HG03354 (cell line): ENCODE results near the gene F11R.
"Not testable (repeated sequence)": the region's sequence is repeated elsewhere in the genome, so short reads cannot be mapped to it uniquely, and the experiment has no call there.

Source experiments
- ATAC-seq: cut with Tn5 transposase; IDR thresholded peaks from one replicate; pipeline ENCODE4 v1.9.1; 2021; ENCODE audit warnings: mild to moderate bottlenecking; ENCODE audit not compliant: unreplicated experiment, poor library complexity, severe bottlenecking

Gene F11R

GRCh38 chr1:160981584-160982411 lies 39.2 kb downstream of the F11R start:
- ATAC-seq, result no peak

- ATAC-seq, result no peak
These were observed 41.7 kb downstream of the F11R start for GRCh38 chr1:160979286-160979685.

GRCh38 chr1:160978510-160978927 lies 42.4 kb downstream of the F11R start:
- no peak for ATAC-seq

- no peak for ATAC-seq
These were observed 45.9 kb downstream of the F11R start for GRCh38 chr1:160975026-160975425.

GRCh38 chr1:160973491-160973890 lies 47.5 kb downstream of the F11R start:
- no peak for ATAC-seq

- no peak for ATAC-seq
These were observed 48.0 kb downstream of the F11R start for GRCh38 chr1:160972939-160973338.

- ATAC-seq, result no peak
These were observed 49.3 kb downstream of the F11R start for GRCh38 chr1:160971618-160972056.

GRCh38 chr1:160963521-160963920 lies 57.4 kb downstream of the F11R start:
- no peak for ATAC-seq

- no peak for ATAC-seq
These were observed 59.5 kb downstream of the F11R start for GRCh38 chr1:160961419-160961818.

GRCh38 chr1:160956966-160957365 lies 64.0 kb downstream of the F11R start:
- no peak for ATAC-seq

GRCh38 chr1:160954158-160955104 lies 66.5 kb downstream of the F11R start, which contains the start of gene ITLN2:
Gene ITLN2, minus strand, starts transcription at chr1:160954809. Its CDS starts 68 bp downstream, at chr1:160954741.
- ATAC-seq, result no peak

GRCh38 chr1:160953030-160953429 lies 67.9 kb downstream of the F11R start:
- ATAC-seq, result no peak

- ATAC-seq, result no peak
These were observed 68.8 kb downstream of the F11R start for GRCh38 chr1:160952129-160952510.

GRCh38 chr1:160951443-160952128 lies 69.4 kb downstream of the F11R start:
- ATAC-seq, result peak; percentile 65

GRCh38 chr1:160950657-160951056 lies 70.3 kb downstream of the F11R start:
- no peak for ATAC-seq

GRCh38 chr1:160949881-160950280 lies 71.1 kb downstream of the F11R start:
- no peak for ATAC-seq

- ATAC-seq, result not testable (repeated sequence)
These were observed 71.6 kb downstream of the F11R start for GRCh38 chr1:160949216-160949880.

- not testable (repeated sequence) for ATAC-seq
These were observed 73.7 kb downstream of the F11R start for GRCh38 chr1:160947174-160947759.

GRCh38 chr1:160945881-160946280 lies 75.1 kb downstream of the F11R start:
- not testable (repeated sequence) for ATAC-seq
